Measurements from ENCODE around the gene LRRC70. TPM values are rescaled to one million over a fixed set of nuclear protein-coding genes. Genes with fewer than 3 reads are reported as not detected.

LRRC70 gene
- total RNA-seq, 2 experiments from 2014 or later: 0.34 to 0.45 TPM

Other genes with a start within 250 kb of the LRRC70 start
- gene DIMT1, start 174.9 kb upstream of the LRRC70 start, total RNA-seq: 10 to 100 TPM; 51.3 to 59.1 TPM
- gene IPO11, start 166.1 kb upstream of the LRRC70 start, total RNA-seq: 10 to 100 TPM; 59.7 to 61.2 TPM